Esophagus muscularis mucosa (tissue), 4 donors: Measurements from ENCODE around the gene SAA1. TPM values are rescaled to one million over a fixed set of nuclear protein-coding genes. Genes with fewer than 3 reads are reported as not detected.
A peak's percentile ranks its signal among the peaks of the same experiment; 100 is the strongest.
"Not testable (repeated sequence)": the region's sequence is repeated elsewhere in the genome, so short reads cannot be mapped to it uniquely, and the experiment has no call there.

Experiments used
- DNase-seq: peaks from one replicate; pipeline ENCODE4 v3.0.0-alpha.2; 2017; ENCODE audit errors: extremely low spot score
- H3K27ac ChIP-seq, 4 donors: fragments of 200-600 bp; sonication (generic); replicated peaks in 1 of 4; 1 replicate in 3 of 4; 2 replicates in 1 of 4; pipeline ENCODE4 v1.5.1; 2016 to 2019; ENCODE audit warnings: mild to moderate bottlenecking in 1 of 4
- H3K27me3 ChIP-seq, 4 donors: fragments of 200-600 bp; sonication (generic); one replicate each; pipeline versions ENCODE4 v1.5.1 to v1.6.0; 2016 to 2019
- H3K36me3 ChIP-seq, 4 donors: fragments of 200-600 bp; sonication (generic); one replicate each; pipeline ENCODE4 v1.5.1; 2016 to 2019
- H3K4me1 ChIP-seq, 4 donors: fragments of 200-600 bp; sonication (generic); one replicate each; pipeline ENCODE4 v1.5.1; 2016 to 2019
- H3K4me3 ChIP-seq, 4 donors: fragments of 200-600 bp; sonication (generic); 1 replicate in 2 of 4; 2 replicates in 2 of 4; pipeline ENCODE4 v1.5.1; 2016 to 2019; ENCODE audit warnings: mild to moderate bottlenecking in 4 of 4, moderate library complexity in 1 of 4
- H3K9me3 ChIP-seq, 4 donors: fragments of 200-600 bp; sonication (generic); 1 replicate in 3 of 4; 2 replicates in 1 of 4; pipeline ENCODE4 v1.5.1; 2016 to 2019
- EP300 ChIP-seq: sonication (generic); formaldehyde crosslinking; IDR thresholded peaks from one replicate; pipeline ENCODE4 v1.6.1; 2017; ENCODE audit warnings: antibody characterized with exemption
- POLR2A ChIP-seq: fragments of 450-650 bp; IDR thresholded peaks from one replicate; pipeline ENCODE4 v1.6.1; 2017; ENCODE audit warnings: antibody characterized with exemption, moderate library complexity, mild to moderate bottlenecking, low read depth
- POLR2AphosphoS5 ChIP-seq, 2 donors: sonication (generic); formaldehyde crosslinking; IDR thresholded peaks; one replicate each; pipeline ENCODE4 v1.6.1; 2017; ENCODE audit warnings: antibody characterized with exemption in 2 of 2
- WGBS: methylation state at CpG from one replicate; pipeline ENCODE4 v1.1.5; 2018; 5-methylcytosine and 5-hydroxymethylcytosine counted together
- intact Hi-C: fragments of 100-400 bp; cut with DNase I; formaldehyde crosslinking; loops from one replicate; pipeline ENCODE4 v1.15.1; 2023
- total RNA-seq, 4 donors: library from RNA; depleted of rRNA; stranded (reverse); fragments of >200 nt; gene quantifications; one replicate each; pipeline versions ENCODE4 v1.1.0 to v1.2.1, GENCODE V29; 2016
- TF ChIP-seq, protein P1 (sequence below), 3 experiments: fragments of 200-600 bp in 2 of 3; fragments of 450-650 bp in 1 of 3; sonication (generic) in 2 of 3; IDR thresholded peaks; one replicate each; pipeline ENCODE4 v1.5.1; 2017 to 2019; ENCODE audit warnings: antibody characterized with exemption in 3 of 3, mild to moderate bottlenecking in 2 of 3, moderate library complexity in 1 of 3

The SAA1 gene
- total RNA-seq, 4 donors from 2014 or later: 0.75 to 3.3 (median 1.2) TPM

DNA sequence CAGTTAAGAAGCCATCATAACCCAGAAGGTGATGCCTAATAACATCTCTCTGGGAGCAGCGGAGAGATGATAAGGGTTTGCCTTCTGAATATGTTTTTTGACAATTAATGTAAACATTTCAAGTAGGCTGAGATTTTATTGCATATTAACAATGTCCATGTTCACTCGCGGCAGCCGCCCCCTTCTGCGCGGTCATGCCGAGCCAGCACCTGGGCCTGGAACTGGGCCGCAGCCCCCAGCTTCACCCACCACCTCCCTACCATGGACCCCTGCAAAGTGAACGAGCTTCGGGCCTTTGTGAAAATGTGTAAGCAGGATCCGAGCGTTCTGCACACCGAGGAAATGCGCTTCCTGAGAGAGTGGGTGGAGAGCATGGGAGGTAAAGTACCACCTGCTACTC is 4.3 kb upstream of the SAA1 start:
- WGBS: 91% methylated on average over 14 of the region's 14 CpGs

DNA sequence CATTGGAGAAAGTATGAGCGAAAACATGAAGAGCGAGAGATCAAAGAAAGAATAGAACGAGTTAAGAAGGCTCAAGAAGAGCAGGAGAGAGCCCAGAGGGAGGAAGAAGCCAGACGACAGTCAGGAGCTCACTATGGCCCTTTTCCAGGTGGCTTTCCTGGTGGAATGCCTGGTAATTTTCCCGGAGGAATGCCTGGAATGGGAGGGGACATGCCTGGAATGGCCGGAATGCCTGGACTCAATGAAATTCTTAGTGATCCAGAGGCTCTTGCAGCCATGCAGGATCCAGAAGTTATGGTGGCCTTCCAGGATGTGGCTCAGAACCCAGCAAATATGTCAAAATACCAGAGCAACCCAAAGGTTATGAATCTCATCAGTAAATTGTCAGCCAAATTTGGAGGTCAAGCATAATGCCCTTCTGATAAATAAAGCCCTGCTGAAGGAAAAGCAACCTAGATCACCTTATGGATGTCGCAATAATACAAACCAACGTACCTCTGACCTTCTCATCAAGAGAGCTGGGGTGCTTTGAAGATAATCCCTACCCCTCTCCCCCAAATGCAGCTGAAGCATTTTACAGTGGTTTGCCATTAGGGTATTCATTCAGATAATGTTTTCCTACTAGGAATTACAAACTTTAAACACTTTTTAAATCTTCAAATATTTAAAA is 3.2 kb upstream of the SAA1 start:
- WGBS: 65% methylated on average over 8 of the region's 8 CpGs
- H3K4me1 ChIP-seq, H3K27me3 ChIP-seq, H3K27ac ChIP-seq, DNase-seq, H3K36me3 ChIP-seq, H3K4me3 ChIP-seq, H3K9me3 ChIP-seq, intact Hi-C loops: not testable (repeated sequence)

More for the DNA sequence above, 4.3 kb upstream of the SAA1 start:
- H3K9me3 ChIP-seq: no peaks in the 10 kb centered on the region
- no peak for DNase-seq
- TF ChIP-seq EP300 (no peak), POLR2A (no peak), POLR2AphosphoS5 (IDR thresholded peaks at IDR 0.05) (no peak)
- TF ChIP-seq, protein P1, sequence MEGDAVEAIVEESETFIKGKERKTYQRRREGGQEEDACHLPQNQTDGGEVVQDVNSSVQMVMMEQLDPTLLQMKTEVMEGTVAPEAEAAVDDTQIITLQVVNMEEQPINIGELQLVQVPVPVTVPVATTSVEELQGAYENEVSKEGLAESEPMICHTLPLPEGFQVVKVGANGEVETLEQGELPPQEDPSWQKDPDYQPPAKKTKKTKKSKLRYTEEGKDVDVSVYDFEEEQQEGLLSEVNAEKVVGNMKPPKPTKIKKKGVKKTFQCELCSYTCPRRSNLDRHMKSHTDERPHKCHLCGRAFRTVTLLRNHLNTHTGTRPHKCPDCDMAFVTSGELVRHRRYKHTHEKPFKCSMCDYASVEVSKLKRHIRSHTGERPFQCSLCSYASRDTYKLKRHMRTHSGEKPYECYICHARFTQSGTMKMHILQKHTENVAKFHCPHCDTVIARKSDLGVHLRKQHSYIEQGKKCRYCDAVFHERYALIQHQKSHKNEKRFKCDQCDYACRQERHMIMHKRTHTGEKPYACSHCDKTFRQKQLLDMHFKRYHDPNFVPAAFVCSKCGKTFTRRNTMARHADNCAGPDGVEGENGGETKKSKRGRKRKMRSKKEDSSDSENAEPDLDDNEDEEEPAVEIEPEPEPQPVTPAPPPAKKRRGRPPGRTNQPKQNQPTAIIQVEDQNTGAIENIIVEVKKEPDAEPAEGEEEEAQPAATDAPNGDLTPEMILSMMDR (IDR thresholded peaks at IDR 0.05): no peak
- H3K27me3 ChIP-seq: no peaks in the 10 kb centered on the region
- intact Hi-C loops: no loop called here
- no peak overlapping the region for H3K4me3 ChIP-seq
- no peaks in the 10 kb centered on the region for H3K36me3 ChIP-seq
- no peak overlapping the region for H3K27ac ChIP-seq
- H3K4me1 ChIP-seq: no peaks in the 10 kb centered on the region

DNA sequence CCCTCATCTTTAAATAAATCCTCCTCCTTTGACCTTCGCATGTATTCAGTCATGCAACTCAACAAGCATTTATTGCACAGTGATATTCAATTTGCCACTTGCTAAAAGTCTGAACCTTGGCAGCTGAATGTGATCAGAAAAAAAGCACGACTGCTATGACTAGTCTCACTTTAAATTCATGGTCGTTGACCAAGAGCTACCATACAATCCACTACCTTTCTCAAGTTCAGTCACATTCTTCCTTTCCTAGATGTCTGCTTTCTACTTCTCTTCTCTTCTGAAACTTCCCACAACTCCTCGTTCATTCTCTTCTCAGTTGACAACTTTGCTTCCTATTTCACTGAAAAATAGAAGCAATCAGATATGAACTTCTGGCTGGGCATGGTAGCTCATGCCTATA is 2.0 kb upstream of the SAA1 start:
- Histone ChIP-seq H3K4me1 (no peaks in the 10 kb centered on the region), H3K27ac (no peak overlapping the region), H3K27me3 (no peaks in the 10 kb centered on the region), H3K4me3 (no peak overlapping the region), H3K9me3 (no peaks in the 10 kb centered on the region), H3K36me3 (no peaks in the 10 kb centered on the region)
- intact Hi-C loops: no loop called here
- no peak for TF ChIP-seq POLR2AphosphoS5 (IDR thresholded peaks at IDR 0.05)
- no peak for TF ChIP-seq POLR2A
- no peak for TF ChIP-seq EP300
- TF ChIP-seq, protein P1 (IDR thresholded peaks at IDR 0.05): no peak
- DNase-seq: no peak
- WGBS: 79% methylated on average over 4 of the region's 4 CpGs

DNA sequence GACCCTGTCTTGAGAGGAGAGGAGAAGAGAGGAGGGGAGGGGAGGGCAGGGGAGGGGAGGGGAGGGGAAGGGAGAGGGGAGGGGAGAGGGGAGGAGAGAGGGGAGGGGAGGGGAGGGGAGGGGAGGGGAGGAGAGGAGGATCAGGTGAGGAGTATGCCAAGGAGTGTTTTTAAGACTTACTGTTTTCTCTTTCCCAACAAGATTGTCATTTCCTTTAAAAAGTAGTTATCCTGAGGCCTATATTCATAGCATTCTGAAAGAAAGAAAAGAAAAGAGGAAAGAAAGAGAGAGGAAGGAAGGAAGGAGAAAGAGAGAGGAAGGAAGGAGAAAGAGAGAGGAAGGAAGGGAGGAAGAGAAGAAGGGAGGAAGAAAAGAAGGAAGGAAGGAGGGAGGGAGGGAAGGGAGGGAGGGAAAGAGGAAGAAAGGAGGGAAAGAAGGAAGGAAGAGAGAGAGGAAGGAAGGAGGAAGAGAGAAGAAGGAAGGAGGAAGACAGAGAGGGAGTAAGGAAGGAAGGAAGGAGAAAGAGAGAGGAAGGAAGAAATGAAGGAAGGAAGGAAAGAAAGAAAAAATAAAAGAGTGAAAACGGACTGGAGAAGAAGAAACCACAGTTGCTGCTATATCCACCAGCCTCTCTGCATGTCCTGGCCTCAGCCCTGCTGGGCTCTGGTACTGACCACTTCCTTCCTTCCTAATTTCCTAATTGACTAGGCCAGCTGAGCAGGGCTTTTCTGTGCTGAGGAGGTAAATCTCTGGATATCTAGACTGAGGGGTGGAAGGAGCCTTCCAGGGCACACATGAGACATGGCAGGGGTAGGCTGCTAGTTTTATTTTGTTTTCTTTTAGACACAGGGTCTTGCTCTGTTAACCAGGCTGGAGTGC is 1.1 kb upstream of the SAA1 start:
- intact Hi-C loops: no loop called here
- Histone ChIP-seq H3K4me3 (no peak overlapping the region), H3K4me1 (no peaks in the 10 kb centered on the region), H3K27ac (no peak overlapping the region), H3K36me3 (no peaks in the 10 kb centered on the region), H3K9me3 (no peaks in the 10 kb centered on the region), H3K27me3 (no peaks in the 10 kb centered on the region)
- no peak for TF ChIP-seq POLR2A
- TF ChIP-seq POLR2AphosphoS5 (IDR thresholded peaks at IDR 0.05): no peak
- TF ChIP-seq, protein P1 (IDR thresholded peaks at IDR 0.05): no peak
- no peak for TF ChIP-seq EP300
- DNase-seq: peak; percentile 53
- 55% methylated on average over 1 of the region's 1 CpG for WGBS

DNA sequence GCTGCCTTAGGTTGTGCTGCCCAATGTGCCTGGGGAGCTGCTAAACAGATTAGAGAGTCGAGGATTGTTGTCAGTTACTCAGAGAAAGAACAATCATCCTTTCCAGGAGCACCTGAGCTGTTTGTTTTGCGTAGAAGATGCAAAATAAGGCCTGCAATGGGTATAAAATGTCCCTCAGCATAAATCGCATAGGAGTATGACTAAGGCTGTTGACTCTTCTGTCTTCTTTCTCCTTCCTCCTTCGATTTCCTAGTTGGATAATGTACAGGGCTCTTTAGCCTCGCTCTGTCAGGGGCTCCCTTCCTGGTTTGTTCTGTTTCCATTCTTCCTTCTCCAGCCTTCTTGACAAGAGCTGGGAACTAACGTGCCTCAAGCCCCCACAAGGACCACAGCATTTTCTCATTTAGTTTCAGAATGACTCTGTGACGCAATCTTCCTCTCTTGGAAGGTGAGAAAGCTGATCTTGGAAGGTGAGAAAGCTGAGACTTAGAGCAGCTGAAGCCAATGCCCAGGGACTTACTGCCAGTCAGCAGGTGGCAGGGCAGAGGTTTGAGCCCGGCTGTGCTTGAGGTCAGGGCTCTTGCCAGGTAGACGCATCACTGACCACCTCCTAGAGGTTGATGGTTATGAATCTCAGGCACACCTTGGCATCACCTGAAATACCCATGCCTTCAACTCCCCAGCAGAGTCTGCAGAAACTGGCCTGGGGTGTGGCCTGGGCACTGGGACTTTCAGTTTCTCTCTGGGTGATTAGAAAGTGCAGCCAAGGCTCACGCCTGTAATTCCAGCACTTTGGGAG is 1.5 kb downstream of the SAA1 start:
- intact Hi-C loops: not testable (repeated sequence)
- 60% methylated on average over 1 of the region's 10 CpGs for WGBS

DNA sequence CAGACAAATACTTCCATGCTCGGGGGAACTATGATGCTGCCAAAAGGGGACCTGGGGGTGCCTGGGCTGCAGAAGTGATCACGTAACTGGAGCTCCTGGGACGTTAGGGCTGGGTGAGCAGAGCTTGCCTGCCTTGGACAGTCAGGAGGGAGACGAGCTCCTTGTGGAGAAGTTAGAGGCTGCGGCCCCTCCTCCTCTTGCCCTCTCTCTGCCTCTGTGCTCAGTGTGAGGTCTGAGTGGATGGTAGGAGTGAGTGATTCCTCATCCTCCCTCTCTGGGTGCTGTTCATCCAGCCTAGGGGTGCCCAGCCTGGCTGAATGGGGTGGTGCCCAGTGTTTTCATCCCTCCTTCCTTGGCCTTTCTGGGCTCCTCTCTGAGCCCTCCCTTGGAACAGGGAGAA is 3.2 kb downstream of the SAA1 start:
- H3K4me3 ChIP-seq, H3K36me3 ChIP-seq, intact Hi-C loops, H3K4me1 ChIP-seq, DNase-seq, H3K27ac ChIP-seq, H3K27me3 ChIP-seq, H3K9me3 ChIP-seq: not testable (repeated sequence)
- no CpG with 5 or more reads among the region's 5 CpGs for WGBS

More for the DNA sequence above, 1.5 kb downstream of the SAA1 start:
- H3K27me3 ChIP-seq, H3K27ac ChIP-seq, H3K4me1 ChIP-seq, H3K4me3 ChIP-seq, H3K36me3 ChIP-seq, H3K9me3 ChIP-seq, DNase-seq: not testable (repeated sequence)
